Upper lobe of left lung (tissue), 4 donors: Measurements from ENCODE around the gene TYW1.
"Not testable (repeated sequence)": the region's sequence is repeated elsewhere in the genome, so short reads cannot be mapped to it uniquely, and the experiment has no call there.

Experiments
- EP300 ChIP-seq, 4 donors: sonication (generic); formaldehyde crosslinking; IDR thresholded peaks; one replicate each; pipeline ENCODE4 v1.5.1; 2017; ENCODE audit warnings: antibody characterized with exemption in 4 of 4, control low read depth in 2 of 4
- POLR2A ChIP-seq, 4 donors: fragments of 450-650 bp; IDR thresholded peaks; one replicate each; pipeline ENCODE4 v1.5.1; 2016 to 2017; ENCODE audit warnings: antibody characterized with exemption in 4 of 4, mild to moderate bottlenecking in 2 of 4
- POLR2AphosphoS5 ChIP-seq, 2 donors: sonication (generic); formaldehyde crosslinking; IDR thresholded peaks; one replicate each; pipeline ENCODE4 v1.5.1; 2017; ENCODE audit warnings: antibody characterized with exemption in 2 of 2
- TF ChIP-seq, protein P1 (sequence below), 6 experiments: fragments of 450-650 bp in 4 of 6; fragments of 200-600 bp in 2 of 6; sonication (generic) in 2 of 6; IDR thresholded peaks; one replicate each; pipeline ENCODE4 v1.5.1; 2016 to 2019; ENCODE audit warnings: antibody characterized with exemption in 6 of 6

DNA sequence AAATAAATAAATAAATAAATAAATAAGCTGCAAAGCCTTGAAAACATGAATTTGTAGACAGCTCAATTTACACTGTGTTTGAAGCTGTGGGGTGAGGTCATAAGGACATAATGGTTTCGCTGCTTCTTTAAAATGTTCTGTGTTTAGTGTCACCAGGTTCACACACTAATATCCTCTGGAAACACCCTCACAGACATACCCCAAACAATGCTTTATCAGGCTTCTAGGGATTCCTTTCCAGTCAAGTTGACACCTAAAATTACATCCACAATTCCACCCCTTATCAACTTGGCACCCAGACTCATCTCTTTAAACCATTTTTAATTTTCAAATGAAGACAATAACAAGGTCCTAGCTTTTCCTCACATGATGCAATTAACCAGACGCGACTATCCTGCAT is 7.1 kb upstream of the TYW1 start:
- TF ChIP-seq POLR2AphosphoS5, EP300, POLR2A (IDR thresholded peaks at IDR 0.05): not testable (repeated sequence)
- TF ChIP-seq, protein P1, sequence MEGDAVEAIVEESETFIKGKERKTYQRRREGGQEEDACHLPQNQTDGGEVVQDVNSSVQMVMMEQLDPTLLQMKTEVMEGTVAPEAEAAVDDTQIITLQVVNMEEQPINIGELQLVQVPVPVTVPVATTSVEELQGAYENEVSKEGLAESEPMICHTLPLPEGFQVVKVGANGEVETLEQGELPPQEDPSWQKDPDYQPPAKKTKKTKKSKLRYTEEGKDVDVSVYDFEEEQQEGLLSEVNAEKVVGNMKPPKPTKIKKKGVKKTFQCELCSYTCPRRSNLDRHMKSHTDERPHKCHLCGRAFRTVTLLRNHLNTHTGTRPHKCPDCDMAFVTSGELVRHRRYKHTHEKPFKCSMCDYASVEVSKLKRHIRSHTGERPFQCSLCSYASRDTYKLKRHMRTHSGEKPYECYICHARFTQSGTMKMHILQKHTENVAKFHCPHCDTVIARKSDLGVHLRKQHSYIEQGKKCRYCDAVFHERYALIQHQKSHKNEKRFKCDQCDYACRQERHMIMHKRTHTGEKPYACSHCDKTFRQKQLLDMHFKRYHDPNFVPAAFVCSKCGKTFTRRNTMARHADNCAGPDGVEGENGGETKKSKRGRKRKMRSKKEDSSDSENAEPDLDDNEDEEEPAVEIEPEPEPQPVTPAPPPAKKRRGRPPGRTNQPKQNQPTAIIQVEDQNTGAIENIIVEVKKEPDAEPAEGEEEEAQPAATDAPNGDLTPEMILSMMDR (IDR thresholded peaks at IDR 0.05): not testable (repeated sequence)
